ENCODE data around the gene UNC45B.

DNA sequence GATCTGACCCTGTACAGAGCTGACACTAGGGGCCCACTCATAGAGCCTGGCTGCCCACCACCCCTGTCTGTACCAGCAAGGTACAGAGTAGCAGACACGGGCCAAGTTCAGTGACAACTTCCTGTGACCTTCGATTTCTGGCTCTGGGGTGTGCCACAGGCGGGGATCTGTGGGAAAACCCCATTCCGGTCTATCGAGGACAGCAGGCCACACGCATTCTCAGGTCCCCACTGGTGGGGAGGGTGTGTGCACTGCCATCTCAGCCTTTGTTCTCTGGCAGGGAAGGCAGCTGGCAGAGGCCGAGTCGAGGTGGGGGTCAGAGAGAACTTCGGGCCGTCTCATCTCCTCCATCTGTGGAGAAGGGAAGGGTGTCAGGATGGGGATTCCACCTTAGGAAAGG lies 15.5 kb upstream of the UNC45B start:
- TF ChIP-seq EP300 (IDR thresholded peaks at IDR 0.05): no peak
- TF ChIP-seq, protein P1, sequence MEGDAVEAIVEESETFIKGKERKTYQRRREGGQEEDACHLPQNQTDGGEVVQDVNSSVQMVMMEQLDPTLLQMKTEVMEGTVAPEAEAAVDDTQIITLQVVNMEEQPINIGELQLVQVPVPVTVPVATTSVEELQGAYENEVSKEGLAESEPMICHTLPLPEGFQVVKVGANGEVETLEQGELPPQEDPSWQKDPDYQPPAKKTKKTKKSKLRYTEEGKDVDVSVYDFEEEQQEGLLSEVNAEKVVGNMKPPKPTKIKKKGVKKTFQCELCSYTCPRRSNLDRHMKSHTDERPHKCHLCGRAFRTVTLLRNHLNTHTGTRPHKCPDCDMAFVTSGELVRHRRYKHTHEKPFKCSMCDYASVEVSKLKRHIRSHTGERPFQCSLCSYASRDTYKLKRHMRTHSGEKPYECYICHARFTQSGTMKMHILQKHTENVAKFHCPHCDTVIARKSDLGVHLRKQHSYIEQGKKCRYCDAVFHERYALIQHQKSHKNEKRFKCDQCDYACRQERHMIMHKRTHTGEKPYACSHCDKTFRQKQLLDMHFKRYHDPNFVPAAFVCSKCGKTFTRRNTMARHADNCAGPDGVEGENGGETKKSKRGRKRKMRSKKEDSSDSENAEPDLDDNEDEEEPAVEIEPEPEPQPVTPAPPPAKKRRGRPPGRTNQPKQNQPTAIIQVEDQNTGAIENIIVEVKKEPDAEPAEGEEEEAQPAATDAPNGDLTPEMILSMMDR (IDR thresholded peaks at IDR 0.05): no peak

Measured in gastroesophageal sphincter (tissue), 3 donors.